Endothelial cell (in vitro differentiated cells): Measurements from ENCODE around the gene C11orf54. TPM values are rescaled to one million over a fixed set of nuclear protein-coding genes. Genes with fewer than 3 reads are reported as not detected.
"Not testable (repeated sequence)": the region's sequence is repeated elsewhere in the genome, so short reads cannot be mapped to it uniquely, and the experiment has no call there.

Source experiments
- DNase-seq: peaks from one replicate; pipeline ENCODE4 v3.0.0; 2021; ENCODE audit warnings: low spot score
- H3K27ac Mint-ChIP-seq: one replicate; pipeline ENCODE4 v1.8.0; 2021; ENCODE audit warnings: mixed read lengths, inconsistent platforms; ENCODE audit not compliant: unreplicated experiment
- H3K27me3 Mint-ChIP-seq: one replicate; pipeline ENCODE4 v1.8.0; 2021; ENCODE audit warnings: mild to moderate bottlenecking, moderate library complexity, mixed read lengths, inconsistent platforms; ENCODE audit not compliant: unreplicated experiment
- H3K36me3 Mint-ChIP-seq: one replicate; pipeline ENCODE4 v1.8.0; 2021; ENCODE audit warnings: mild to moderate bottlenecking, low read depth, mixed read lengths, inconsistent platforms; ENCODE audit not compliant: unreplicated experiment
- H3K4me1 Mint-ChIP-seq: one replicate; pipeline ENCODE4 v1.8.0; 2021; ENCODE audit warnings: mild to moderate bottlenecking, mixed read lengths, inconsistent platforms; ENCODE audit not compliant: unreplicated experiment
- H3K4me3 Mint-ChIP-seq: one replicate; pipeline ENCODE4 v1.8.0; 2021; ENCODE audit warnings: mild to moderate bottlenecking, mixed read lengths, inconsistent platforms; ENCODE audit not compliant: unreplicated experiment
- H3K9me3 Mint-ChIP-seq: one replicate; pipeline ENCODE4 v1.8.0; 2021; ENCODE audit warnings: mixed read lengths, inconsistent platforms; ENCODE audit not compliant: unreplicated experiment
- CTCF ChIP-seq: fragments of 200-600 bp; sonication (generic); IDR thresholded peaks from one replicate; pipeline ENCODE4 v1.5.0; 2021; ENCODE audit warnings: antibody characterized with exemption; ENCODE audit not compliant: unreplicated experiment
- total RNA-seq: library from RNA; stranded (reverse); fragmentation: NEBNext Ultra II Directional; extraction: Animal tissue kit (Norgen Biotek cat#: 25700); gene quantifications from one replicate; pipeline ENCODE4 v1.2.1, GENCODE V29; 2021; ENCODE audit not compliant: unreplicated experiment

Gene C11orf54
- total RNA-seq, 1 donor from 2014 or later, result 23.1 TPM

- no peak for TF ChIP-seq CTCF
- Mint-ChIP-seq H3K27ac (no peak overlapping the region), H3K27me3 (no peaks in the 10 kb centered on the region), H3K36me3 (peaks cover 9% of the 10 kb centered on the region), H3K4me3 (no peak overlapping the region), H3K9me3 (no peaks in the 10 kb centered on the region), H3K4me1 (peaks cover 3% of the 10 kb centered on the region)
- DNase-seq, result no peak
These were observed 11.8 kb downstream of the C11orf54 start for GRCh38 chr11:93753241-93753640.

GRCh38 chr11:93756748-93757147 lies 15.3 kb downstream of the C11orf54 start:
- Mint-ChIP-seq H3K27me3 (no peaks in the 10 kb centered on the region), H3K27ac (no peak overlapping the region), H3K36me3 (peaks cover 22% of the 10 kb centered on the region), H3K4me3 (no peak overlapping the region), H3K4me1 (peaks cover 3% of the 10 kb centered on the region), H3K9me3 (no peaks in the 10 kb centered on the region)
- no peak for TF ChIP-seq CTCF
- no peak for DNase-seq

GRCh38 chr11:93757301-93757700 lies 15.8 kb downstream of the C11orf54 start:
- TF ChIP-seq CTCF, result no peak
- Mint-ChIP-seq H3K27me3 (no peaks in the 10 kb centered on the region), H3K9me3 (no peaks in the 10 kb centered on the region), H3K4me1 (peaks cover 2% of the 10 kb centered on the region), H3K36me3 (peaks cover 19% of the 10 kb centered on the region), H3K4me3 (no peak overlapping the region), H3K27ac (no peak overlapping the region)
- no peak for DNase-seq

GRCh38 chr11:93757924-93758865 lies 16.7 kb downstream of the C11orf54 start:
- Mint-ChIP-seq H3K27me3 (no peaks in the 10 kb centered on the region), H3K9me3 (no peaks in the 10 kb centered on the region), H3K4me3 (no peak overlapping the region), H3K27ac (no peak overlapping the region), H3K4me1 (no peaks in the 10 kb centered on the region), H3K36me3 (peaks cover 17% of the 10 kb centered on the region)
- no peak for TF ChIP-seq CTCF
- no peak for DNase-seq

- DNase-seq, H3K9me3 Mint-ChIP-seq, H3K27ac Mint-ChIP-seq, H3K4me1 Mint-ChIP-seq, H3K27me3 Mint-ChIP-seq: not testable (repeated sequence)
- peaks cover 17% of the 10 kb centered on the region for H3K36me3 Mint-ChIP-seq
- peak overlapping the region; percentile 31 for H3K4me3 Mint-ChIP-seq
These were observed 17.7 kb downstream of the C11orf54 start for GRCh38 chr11:93759123-93759522.
